ENCODE results near the gene LRRK2.

- no peak for TF ChIP-seq CTCF (IDR thresholded peaks at IDR 0.05; ENCODE audit: borderline replicate concordance, extremely low read depth, low read length, poor library complexity, severe bottlenecking)
- no peak for TF ChIP-seq EZH2 (IDR thresholded peaks at IDR 0.05; ENCODE audit: borderline replicate concordance, low read depth, low read length, severe bottlenecking)
Observed at GRCh38 chr12:40228727-40229126, 3.9 kb downstream of the LRRK2 start.
